Upper lobe of left lung (tissue), 4 donors: Measurements from ENCODE around the gene CLCNKB.
"Not testable (repeated sequence)": the region's sequence is repeated elsewhere in the genome, so short reads cannot be mapped to it uniquely, and the experiment has no call there.

Experiments
- POLR2A ChIP-seq, 4 donors: fragments of 450-650 bp; IDR thresholded peaks; one replicate each; pipeline ENCODE4 v1.5.1; 2016 to 2017; ENCODE audit warnings: antibody characterized with exemption in 4 of 4, mild to moderate bottlenecking in 2 of 4
- TF ChIP-seq, protein P1 (sequence below), 6 experiments: fragments of 450-650 bp in 4 of 6; fragments of 200-600 bp in 2 of 6; sonication (generic) in 2 of 6; IDR thresholded peaks; one replicate each; pipeline ENCODE4 v1.5.1; 2016 to 2019; ENCODE audit warnings: antibody characterized with exemption in 6 of 6

DNA sequence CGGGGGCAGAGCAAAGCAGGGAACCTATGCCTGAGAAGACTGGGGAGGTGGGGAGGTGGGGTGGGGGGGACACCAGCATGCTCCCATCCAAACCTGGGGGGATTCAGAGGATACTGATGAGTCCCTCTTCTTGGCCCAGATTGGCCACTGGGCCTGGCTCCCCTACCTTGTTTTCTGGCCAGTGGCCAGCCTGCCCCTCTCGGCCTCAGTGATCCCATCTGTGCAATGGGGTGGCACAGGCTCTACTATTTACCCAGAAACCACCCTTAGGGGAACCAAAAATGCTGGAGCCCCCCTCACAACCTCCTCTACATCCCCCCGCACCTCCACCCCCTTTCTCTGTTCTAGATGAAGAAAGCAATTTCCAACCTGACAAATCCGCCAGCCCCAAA, 12.9 kb downstream of the CLCNKB start:
- TF ChIP-seq POLR2A (IDR thresholded peaks at IDR 0.05): not testable (repeated sequence)
- TF ChIP-seq, protein P1, sequence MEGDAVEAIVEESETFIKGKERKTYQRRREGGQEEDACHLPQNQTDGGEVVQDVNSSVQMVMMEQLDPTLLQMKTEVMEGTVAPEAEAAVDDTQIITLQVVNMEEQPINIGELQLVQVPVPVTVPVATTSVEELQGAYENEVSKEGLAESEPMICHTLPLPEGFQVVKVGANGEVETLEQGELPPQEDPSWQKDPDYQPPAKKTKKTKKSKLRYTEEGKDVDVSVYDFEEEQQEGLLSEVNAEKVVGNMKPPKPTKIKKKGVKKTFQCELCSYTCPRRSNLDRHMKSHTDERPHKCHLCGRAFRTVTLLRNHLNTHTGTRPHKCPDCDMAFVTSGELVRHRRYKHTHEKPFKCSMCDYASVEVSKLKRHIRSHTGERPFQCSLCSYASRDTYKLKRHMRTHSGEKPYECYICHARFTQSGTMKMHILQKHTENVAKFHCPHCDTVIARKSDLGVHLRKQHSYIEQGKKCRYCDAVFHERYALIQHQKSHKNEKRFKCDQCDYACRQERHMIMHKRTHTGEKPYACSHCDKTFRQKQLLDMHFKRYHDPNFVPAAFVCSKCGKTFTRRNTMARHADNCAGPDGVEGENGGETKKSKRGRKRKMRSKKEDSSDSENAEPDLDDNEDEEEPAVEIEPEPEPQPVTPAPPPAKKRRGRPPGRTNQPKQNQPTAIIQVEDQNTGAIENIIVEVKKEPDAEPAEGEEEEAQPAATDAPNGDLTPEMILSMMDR (IDR thresholded peaks at IDR 0.05): not testable (repeated sequence)
